ENCODE data around the gene ZBTB20. TPM values are rescaled to one million over a fixed set of nuclear protein-coding genes. Genes with fewer than 3 reads are reported as not detected.

The ZBTB20 gene
- total RNA-seq, 6 experiments from 2014 or later: 8.0 to 14.1 (median 10.4) TPM

DNA sequence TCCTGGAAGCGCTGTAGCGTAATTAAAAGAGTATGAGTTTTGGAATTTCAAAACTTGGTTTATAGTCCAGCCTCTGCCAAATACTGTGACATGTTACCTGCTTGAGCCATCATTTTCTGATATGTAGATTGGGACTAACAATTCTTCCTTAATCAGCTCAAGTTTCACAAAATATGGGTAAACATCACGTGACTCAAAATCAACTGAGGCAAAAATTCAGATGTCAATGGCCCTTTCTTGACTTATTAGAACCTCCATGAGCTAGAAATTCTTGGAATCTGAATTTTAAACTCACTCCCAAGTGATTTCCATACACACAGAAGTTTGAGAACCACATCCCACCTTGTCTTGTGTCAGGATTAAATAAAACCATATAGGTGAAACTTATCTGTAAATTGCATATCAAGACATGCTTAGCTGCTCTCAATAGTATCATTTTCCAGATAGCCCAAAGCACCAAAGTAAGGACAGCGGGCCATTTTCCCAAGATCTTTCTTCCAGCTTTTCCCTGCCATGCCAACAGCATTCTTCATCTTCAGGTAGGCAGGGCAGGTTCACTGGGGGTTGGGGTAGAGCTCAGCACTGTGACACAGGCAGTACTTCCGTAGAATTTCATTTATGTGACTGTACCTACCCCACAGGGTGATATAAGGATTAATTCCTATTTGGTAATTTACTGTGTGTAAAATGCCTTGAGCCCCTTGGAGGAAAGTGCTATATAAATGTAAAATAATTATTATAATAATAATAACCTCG is 474.2 kb downstream of the ZBTB20 start:
- no peaks in the 10 kb centered on the region for H3K36me3 Mint-ChIP-seq (ENCODE audit: low read depth)
- no peaks in the 10 kb centered on the region for H3K9me3 Mint-ChIP-seq
- no peak overlapping the region for H3K4me3 Mint-ChIP-seq
- H3K4me1 Mint-ChIP-seq (ENCODE audit: low read depth): peaks cover 25% of the 10 kb centered on the region
- no peak for DNase-seq
- TF ChIP-seq, protein P1, sequence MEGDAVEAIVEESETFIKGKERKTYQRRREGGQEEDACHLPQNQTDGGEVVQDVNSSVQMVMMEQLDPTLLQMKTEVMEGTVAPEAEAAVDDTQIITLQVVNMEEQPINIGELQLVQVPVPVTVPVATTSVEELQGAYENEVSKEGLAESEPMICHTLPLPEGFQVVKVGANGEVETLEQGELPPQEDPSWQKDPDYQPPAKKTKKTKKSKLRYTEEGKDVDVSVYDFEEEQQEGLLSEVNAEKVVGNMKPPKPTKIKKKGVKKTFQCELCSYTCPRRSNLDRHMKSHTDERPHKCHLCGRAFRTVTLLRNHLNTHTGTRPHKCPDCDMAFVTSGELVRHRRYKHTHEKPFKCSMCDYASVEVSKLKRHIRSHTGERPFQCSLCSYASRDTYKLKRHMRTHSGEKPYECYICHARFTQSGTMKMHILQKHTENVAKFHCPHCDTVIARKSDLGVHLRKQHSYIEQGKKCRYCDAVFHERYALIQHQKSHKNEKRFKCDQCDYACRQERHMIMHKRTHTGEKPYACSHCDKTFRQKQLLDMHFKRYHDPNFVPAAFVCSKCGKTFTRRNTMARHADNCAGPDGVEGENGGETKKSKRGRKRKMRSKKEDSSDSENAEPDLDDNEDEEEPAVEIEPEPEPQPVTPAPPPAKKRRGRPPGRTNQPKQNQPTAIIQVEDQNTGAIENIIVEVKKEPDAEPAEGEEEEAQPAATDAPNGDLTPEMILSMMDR (IDR thresholded peaks at IDR 0.05): no peak
- H3K27ac Mint-ChIP-seq: no peak overlapping the region
- no peaks in the 10 kb centered on the region for H3K27me3 Mint-ChIP-seq (ENCODE audit: insufficient read depth)

DNA sequence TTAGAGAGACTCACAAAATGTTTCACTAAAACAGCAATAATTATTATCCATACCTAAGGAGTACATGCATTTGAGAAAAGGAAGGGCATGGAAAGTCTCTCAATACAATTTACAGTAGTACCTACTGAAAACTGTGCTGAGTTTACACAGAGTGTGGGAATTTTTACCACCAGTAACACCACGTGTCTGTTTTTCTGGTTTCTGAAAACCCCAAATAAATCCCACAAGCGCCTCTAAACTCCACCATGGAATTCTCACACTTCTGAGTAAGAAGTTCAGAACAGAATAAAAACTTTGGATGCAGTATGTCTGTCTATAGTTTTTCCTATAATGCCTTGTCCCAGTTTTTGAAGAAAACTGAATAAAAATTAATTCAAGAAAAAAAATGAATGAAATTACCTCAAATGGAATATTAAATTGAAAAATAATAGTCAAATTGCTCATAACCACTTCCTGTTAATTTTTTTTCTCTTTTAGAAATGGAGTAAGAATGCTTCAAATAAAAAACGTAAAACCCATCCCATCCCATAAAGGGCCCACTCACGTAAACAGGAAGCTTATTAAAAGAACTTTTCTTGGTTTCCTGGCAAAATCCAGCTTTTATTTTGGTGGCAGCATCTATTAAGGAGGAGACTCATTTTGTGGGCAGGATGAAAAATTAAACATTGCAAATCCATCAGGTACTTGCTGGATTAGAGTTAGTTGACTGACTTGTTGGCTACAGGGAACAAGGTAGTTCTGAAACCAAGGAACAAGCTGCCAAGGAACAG is 475.2 kb downstream of the ZBTB20 start:
- Mint-ChIP-seq H3K36me3 (ENCODE audit: low read depth) (no peaks in the 10 kb centered on the region), H3K27ac (no peak overlapping the region), H3K4me1 (ENCODE audit: low read depth) (peaks cover 25% of the 10 kb centered on the region), H3K4me3 (no peak overlapping the region), H3K9me3 (no peaks in the 10 kb centered on the region), H3K27me3 (ENCODE audit: insufficient read depth) (no peaks in the 10 kb centered on the region)
- TF ChIP-seq, protein P1 (IDR thresholded peaks at IDR 0.05): no peak
- DNase-seq: no peak

DNA sequence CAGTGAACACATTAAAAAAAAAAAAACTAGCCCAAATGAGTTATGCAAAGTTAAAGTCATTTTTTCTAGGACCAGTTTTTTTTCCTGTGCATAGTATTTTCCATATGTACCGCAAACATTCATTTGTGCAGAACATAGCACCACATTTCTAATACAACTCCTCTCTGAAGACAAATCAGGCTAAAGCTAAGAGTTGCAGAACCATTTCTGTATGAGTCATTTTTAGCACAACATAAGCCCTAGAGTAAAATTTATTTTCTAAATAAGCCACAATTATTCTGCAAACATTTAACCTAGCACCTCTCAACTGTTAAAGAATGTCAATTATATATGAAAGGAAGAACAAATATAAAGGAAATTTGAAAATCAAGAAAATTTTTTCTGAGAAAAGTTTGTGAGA is 477.5 kb downstream of the ZBTB20 start:
- DNase-seq: no peak
- peaks cover 25% of the 10 kb centered on the region for H3K4me1 Mint-ChIP-seq (ENCODE audit: low read depth)
- no peak overlapping the region for H3K27ac Mint-ChIP-seq
- no peak overlapping the region for H3K4me3 Mint-ChIP-seq
- H3K9me3 Mint-ChIP-seq: no peaks in the 10 kb centered on the region
- H3K36me3 Mint-ChIP-seq (ENCODE audit: low read depth): no peaks in the 10 kb centered on the region
- no peaks in the 10 kb centered on the region for H3K27me3 Mint-ChIP-seq (ENCODE audit: insufficient read depth)
- TF ChIP-seq, protein P1 (IDR thresholded peaks at IDR 0.05): no peak

DNA sequence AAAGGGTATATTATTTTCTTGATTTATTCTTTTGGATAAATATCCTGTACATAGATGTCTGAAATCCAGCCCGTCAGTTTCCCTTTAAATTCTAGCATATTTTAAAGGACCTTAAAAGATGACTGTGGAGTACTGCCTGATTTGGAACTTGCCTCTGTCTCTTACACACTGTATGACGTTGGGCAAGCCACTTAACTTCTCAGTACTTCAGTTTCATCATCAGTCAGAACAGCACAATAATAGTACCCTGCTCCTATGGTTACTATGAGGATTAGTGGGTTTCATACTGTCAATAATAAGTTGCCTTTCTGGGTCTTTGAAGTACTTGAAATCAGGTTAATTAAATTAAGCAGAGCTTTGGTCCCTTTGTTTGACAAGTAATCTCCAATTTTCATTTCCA is 479.0 kb downstream of the ZBTB20 start:
- no peak overlapping the region for H3K27ac Mint-ChIP-seq
- TF ChIP-seq, protein P1 (IDR thresholded peaks at IDR 0.05): no peak
- H3K36me3 Mint-ChIP-seq (ENCODE audit: low read depth): no peaks in the 10 kb centered on the region
- H3K4me1 Mint-ChIP-seq (ENCODE audit: low read depth): peaks cover 15% of the 10 kb centered on the region
- H3K9me3 Mint-ChIP-seq: no peaks in the 10 kb centered on the region
- H3K4me3 Mint-ChIP-seq: no peak overlapping the region
- H3K27me3 Mint-ChIP-seq (ENCODE audit: insufficient read depth): no peaks in the 10 kb centered on the region
- DNase-seq: no peak

DNA sequence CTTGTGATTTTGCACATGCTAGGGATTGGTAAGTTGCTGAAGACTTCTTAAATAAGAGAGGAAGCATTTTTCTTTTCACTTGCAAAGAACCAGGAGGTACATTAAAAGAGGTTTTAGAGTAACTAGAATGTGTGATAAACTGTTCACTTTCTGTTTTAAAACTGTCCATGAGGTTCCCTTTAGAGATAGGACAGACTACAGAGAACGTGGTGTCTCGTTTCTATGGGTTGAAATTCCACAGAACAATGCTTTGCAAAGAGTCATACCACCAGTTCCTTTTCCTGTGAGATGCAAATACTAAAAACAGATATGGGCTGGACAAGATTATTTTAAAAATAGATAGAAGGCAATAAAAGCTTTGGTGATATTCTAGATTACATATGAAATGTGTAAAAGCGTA is 480.5 kb downstream of the ZBTB20 start:
- H3K4me3 Mint-ChIP-seq: no peak overlapping the region
- no peaks in the 10 kb centered on the region for H3K9me3 Mint-ChIP-seq
- TF ChIP-seq, protein P1 (IDR thresholded peaks at IDR 0.05): no peak
- H3K4me1 Mint-ChIP-seq (ENCODE audit: low read depth): peaks cover 15% of the 10 kb centered on the region
- H3K27me3 Mint-ChIP-seq (ENCODE audit: insufficient read depth): no peaks in the 10 kb centered on the region
- H3K36me3 Mint-ChIP-seq (ENCODE audit: low read depth): no peaks in the 10 kb centered on the region; the same call in 1 of the 2 replicates
- DNase-seq: no peak
- H3K27ac Mint-ChIP-seq: no peak overlapping the region

All from HFFc6 (cell line).